HepG2 (cell line): ENCODE data around the gene GON7. TPM values are rescaled to one million over a fixed set of nuclear protein-coding genes. Genes with fewer than 3 reads are reported as not detected.
A peak's percentile ranks its signal among the peaks of the same experiment; 100 is the strongest.

Source experiments
- EEA1 ChIP-seq: sonication (generic); formaldehyde crosslinking; IDR thresholded peaks from 2 replicates; pipeline ENCODE4 v1.5.1; 2020; ENCODE audit warnings: mild to moderate bottlenecking, missing genetic modification reagents, borderline replicate concordance
- EED ChIP-seq: sonication (generic); formaldehyde crosslinking; IDR thresholded peaks from 2 replicates; pipeline ENCODE4 v1.5.0; 2020; ENCODE audit warnings: mild to moderate bottlenecking, missing genetic modification reagents
- ETV6 ChIP-seq: sonication (generic); formaldehyde crosslinking; conservative IDR thresholded peaks from 2 replicates; pipeline ENCODE4 v1.4.0; 2020; ENCODE audit warnings: missing genetic modification reagents
- FOXO1 ChIP-seq: sonication (generic); formaldehyde crosslinking; IDR thresholded peaks from 2 replicates; pipeline ENCODE4 v1.4.0; 2020; ENCODE audit warnings: missing genetic modification reagents
- KLF6 ChIP-seq: IDR thresholded peaks from 2 replicates; pipeline ENCODE4 v1.8.0; 2016; ENCODE audit warnings: missing biosample characterization, missing genetic modification reagents
- MAFF ChIP-seq: IDR thresholded peaks from 2 replicates; pipeline ENCODE4 v1.6.1; 2011; ENCODE audit warnings: low read depth, low read length, improper control_type of control experiment
- MATR3 ChIP-seq: sonication (generic); formaldehyde crosslinking; IDR thresholded peaks from 2 replicates; pipeline ENCODE4 v1.4.0; 2020; ENCODE audit warnings: missing genetic modification reagents
- MTA3 ChIP-seq: sonication (generic); formaldehyde crosslinking; IDR thresholded peaks from 2 replicates; pipeline ENCODE4 v1.4.0; 2020; ENCODE audit warnings: missing genetic modification reagents
- RFX1 ChIP-seq: fragments of 450-650 bp; IDR thresholded peaks from 2 replicates; pipeline ENCODE4 v1.6.1; 2017
- TBX2 ChIP-seq: sonication (generic); formaldehyde crosslinking; IDR thresholded peaks from 2 replicates; pipeline ENCODE4 v1.5.0; 2020; ENCODE audit warnings: missing genetic modification reagents, mild to moderate bottlenecking, borderline replicate concordance
- ZFP41 ChIP-seq: sonication (generic); formaldehyde crosslinking; IDR thresholded peaks from 2 replicates; pipeline ENCODE4 v1.4.0; 2020; ENCODE audit warnings: mild to moderate bottlenecking, missing genetic modification reagents, borderline replicate concordance
- ZFY ChIP-seq: sonication (generic); formaldehyde crosslinking; IDR thresholded peaks from 2 replicates; pipeline ENCODE4 v1.4.0; 2020; ENCODE audit warnings: missing genetic modification reagents
- ZNF234 ChIP-seq: sonication (generic); formaldehyde crosslinking; conservative IDR thresholded peaks from 2 replicates; pipeline ENCODE4 v1.5.1; 2020; ENCODE audit warnings: mild to moderate bottlenecking, missing genetic modification reagents
- ZNF468 ChIP-seq: sonication (generic); formaldehyde crosslinking; IDR thresholded peaks from 2 replicates; pipeline ENCODE4 v1.8.0; 2022; ENCODE audit warnings: mild to moderate bottlenecking, moderate library complexity, missing genetic modification reagents
- ZNF619 ChIP-seq: sonication (generic); formaldehyde crosslinking; IDR thresholded peaks from 2 replicates; pipeline ENCODE4 v1.4.0; 2020; ENCODE audit warnings: mild to moderate bottlenecking, missing genetic modification reagents
- ZNF75D ChIP-seq: sonication (generic); formaldehyde crosslinking; IDR thresholded peaks from 2 replicates; pipeline ENCODE4 v1.8.1; 2023; ENCODE audit warnings: missing genetic modification reagents, mild to moderate bottlenecking, borderline replicate concordance
- ZNF772 ChIP-seq: sonication (generic); formaldehyde crosslinking; IDR thresholded peaks from 2 replicates; pipeline ENCODE4 v1.5.0; 2020; ENCODE audit warnings: mild to moderate bottlenecking, missing genetic modification reagents
- ZNF790 ChIP-seq: sonication (generic); formaldehyde crosslinking; IDR thresholded peaks from 2 replicates; pipeline ENCODE4 v1.8.0; 2022; ENCODE audit warnings: missing genetic modification reagents, mild to moderate bottlenecking, borderline replicate concordance
- ZNF878 ChIP-seq: sonication (generic); formaldehyde crosslinking; IDR thresholded peaks from 2 replicates; pipeline ENCODE4 v1.8.1; 2023; ENCODE audit warnings: mild to moderate bottlenecking, missing genetic modification reagents, moderate library complexity
- ZNF879 ChIP-seq: sonication (generic); formaldehyde crosslinking; IDR thresholded peaks from 2 replicates; pipeline ENCODE4 v1.8.1; 2023; ENCODE audit warnings: missing genetic modification reagents
- polyA plus RNA-seq, 8 experiments: library from polyadenylated mRNA; depleted of rRNA in 3 of 8; stranded (reverse) in 7 of 8; unstranded in 1 of 8; fragments of >200 nt; fragmentation: Illumina TruSeq in 4 of 8; extraction: Trizol in 4 of 8; gene quantifications; 2 replicates each; pipeline versions ENCODE4 v1.2.1 to v1.2.3, GENCODE V29; 2011 to 2016; ENCODE audit warnings: low read depth in 4 of 8, missing spikeins in 1 of 8, mixed read lengths in 1 of 8; ENCODE audit not compliant: insufficient read depth in 1 of 8
- total RNA-seq, 5 experiments: library from RNA; depleted of rRNA; stranded (reverse); fragments of >200 nt; fragmentation: Illumina TruSeq; extraction: Trizol; gene quantifications; 2 replicates each; pipeline ENCODE4 v1.2.3, GENCODE V29; 2016; ENCODE audit warnings: low read depth in 1 of 5
- TF ChIP-seq, protein P1 (sequence below): sonication (generic); formaldehyde crosslinking; IDR thresholded peaks from 2 replicates; pipeline ENCODE4 v1.9.0; 2021; ENCODE audit warnings: mild to moderate bottlenecking, missing genetic modification reagents
- TF ChIP-seq, protein P2 (sequence below): sonication (generic); formaldehyde crosslinking; IDR thresholded peaks from 2 replicates; pipeline ENCODE4 v1.8.1; 2022; ENCODE audit warnings: low read depth, mild to moderate bottlenecking, missing genetic modification reagents

Gene GON7
- total and polyA plus RNA-seq, 2 of the 13 experiments (the other 11 are each of a cell fraction or from before 2014, with no cell fraction given), result 11.9 to 28.0 TPM

DNA sequence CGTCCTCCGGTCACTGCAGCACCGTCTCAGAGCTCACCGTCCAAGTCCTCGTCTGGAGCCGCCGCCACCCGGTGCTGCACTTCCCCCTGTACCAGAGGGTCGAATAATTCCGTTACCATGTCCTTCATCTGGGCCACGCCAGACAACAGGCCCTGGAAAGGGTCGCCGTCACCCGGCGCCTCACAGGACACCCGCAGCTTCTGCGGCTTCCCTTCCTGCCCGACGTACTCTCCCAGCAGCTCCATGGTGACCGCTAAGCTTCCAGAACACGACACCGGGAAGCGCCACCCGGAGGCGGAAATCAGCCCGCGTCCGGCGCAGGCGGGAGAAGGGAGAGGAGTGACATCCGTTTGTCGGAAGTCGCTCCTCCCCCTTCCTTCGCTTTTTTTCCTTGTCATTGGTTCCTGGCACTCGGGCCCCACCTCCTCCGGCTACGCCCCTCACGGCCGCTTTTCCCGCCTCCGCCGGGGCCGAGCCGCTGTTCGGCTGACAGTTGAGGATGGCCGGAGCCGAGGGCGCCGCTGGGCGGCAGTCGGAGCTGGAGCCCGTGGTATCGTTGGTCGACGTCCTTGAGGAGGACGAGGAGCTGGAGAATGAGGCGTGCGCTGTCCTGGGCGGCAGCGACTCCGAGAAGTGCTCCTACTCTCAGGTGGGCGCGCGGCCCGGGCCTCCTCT lies at the start of gene GON7, which contains the start of gene UBR7 (continued):
- TF ChIP-seq ZNF619 (CRISPR knock-in tag) (peak; percentile 82; the same call in 1 of the 2 replicates), EEA1 (CRISPR knock-in tag) (peak; percentile 54; the same call in 1 of the 2 replicates), RFX1 (peak; percentile 70; the same call in 1 of the 2 replicates), ETV6 (CRISPR knock-in tag) (peak; percentile 43; the same call in 1 of the 2 replicates), MAFF (no peak), ZNF879 (no peak), ZNF468 (no peak), ZNF75D (CRISPR knock-in tag) (no peak), MTA3 (CRISPR knock-in tag) (no peak), EED (CRISPR knock-in tag) (peak; percentile 69; the same call in 1 of the 2 replicates), ZFY (peak; percentile 78), FOXO1 (CRISPR knock-in tag) (peak; percentile 14; the same call in 1 of the 2 replicates), ZNF790 (CRISPR knock-in tag) (peak; percentile 50; the same call in 1 of the 2 replicates), TBX2 (CRISPR knock-in tag) (peak; percentile 92), ZNF878 (CRISPR knock-in tag) (no peak; the same call in 1 of the 2 replicates), ZNF234 (CRISPR knock-in tag) (no peak), KLF6 (CRISPR knock-in tag) (peak; percentile 68; the same call in 1 of the 2 replicates), ZFP41 (CRISPR knock-in tag) (peak; percentile 60; the same call in 1 of the 2 replicates), MATR3 (CRISPR knock-in tag) (no peak), ZNF772 (CRISPR knock-in tag) (peak; percentile 84)
- TF ChIP-seq, protein P1, sequence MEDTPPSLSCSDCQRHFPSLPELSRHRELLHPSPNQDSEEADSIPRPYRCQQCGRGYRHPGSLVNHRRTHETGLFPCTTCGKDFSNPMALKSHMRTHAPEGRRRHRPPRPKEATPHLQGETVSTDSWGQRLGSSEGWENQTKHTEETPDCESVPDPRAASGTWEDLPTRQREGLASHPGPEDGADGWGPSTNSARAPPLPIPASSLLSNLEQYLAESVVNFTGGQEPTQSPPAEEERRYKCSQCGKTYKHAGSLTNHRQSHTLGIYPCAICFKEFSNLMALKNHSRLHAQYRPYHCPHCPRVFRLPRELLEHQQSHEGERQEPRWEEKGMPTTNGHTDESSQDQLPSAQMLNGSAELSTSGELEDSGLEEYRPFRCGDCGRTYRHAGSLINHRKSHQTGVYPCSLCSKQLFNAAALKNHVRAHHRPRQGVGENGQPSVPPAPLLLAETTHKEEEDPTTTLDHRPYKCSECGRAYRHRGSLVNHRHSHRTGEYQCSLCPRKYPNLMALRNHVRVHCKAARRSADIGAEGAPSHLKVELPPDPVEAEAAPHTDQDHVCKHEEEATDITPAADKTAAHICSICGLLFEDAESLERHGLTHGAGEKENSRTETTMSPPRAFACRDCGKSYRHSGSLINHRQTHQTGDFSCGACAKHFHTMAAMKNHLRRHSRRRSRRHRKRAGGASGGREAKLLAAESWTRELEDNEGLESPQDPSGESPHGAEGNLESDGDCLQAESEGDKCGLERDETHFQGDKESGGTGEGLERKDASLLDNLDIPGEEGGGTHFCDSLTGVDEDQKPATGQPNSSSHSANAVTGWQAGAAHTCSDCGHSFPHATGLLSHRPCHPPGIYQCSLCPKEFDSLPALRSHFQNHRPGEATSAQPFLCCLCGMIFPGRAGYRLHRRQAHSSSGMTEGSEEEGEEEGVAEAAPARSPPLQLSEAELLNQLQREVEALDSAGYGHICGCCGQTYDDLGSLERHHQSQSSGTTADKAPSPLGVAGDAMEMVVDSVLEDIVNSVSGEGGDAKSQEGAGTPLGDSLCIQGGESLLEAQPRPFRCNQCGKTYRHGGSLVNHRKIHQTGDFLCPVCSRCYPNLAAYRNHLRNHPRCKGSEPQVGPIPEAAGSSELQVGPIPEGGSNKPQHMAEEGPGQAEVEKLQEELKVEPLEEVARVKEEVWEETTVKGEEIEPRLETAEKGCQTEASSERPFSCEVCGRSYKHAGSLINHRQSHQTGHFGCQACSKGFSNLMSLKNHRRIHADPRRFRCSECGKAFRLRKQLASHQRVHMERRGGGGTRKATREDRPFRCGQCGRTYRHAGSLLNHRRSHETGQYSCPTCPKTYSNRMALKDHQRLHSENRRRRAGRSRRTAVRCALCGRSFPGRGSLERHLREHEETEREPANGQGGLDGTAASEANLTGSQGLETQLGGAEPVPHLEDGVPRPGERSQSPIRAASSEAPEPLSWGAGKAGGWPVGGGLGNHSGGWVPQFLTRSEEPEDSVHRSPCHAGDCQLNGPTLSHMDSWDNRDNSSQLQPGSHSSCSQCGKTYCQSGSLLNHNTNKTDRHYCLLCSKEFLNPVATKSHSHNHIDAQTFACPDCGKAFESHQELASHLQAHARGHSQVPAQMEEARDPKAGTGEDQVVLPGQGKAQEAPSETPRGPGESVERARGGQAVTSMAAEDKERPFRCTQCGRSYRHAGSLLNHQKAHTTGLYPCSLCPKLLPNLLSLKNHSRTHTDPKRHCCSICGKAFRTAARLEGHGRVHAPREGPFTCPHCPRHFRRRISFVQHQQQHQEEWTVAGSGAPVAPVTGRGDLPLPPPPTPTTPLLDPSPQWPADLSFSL (CRISPR knock-in tag), result no peak
- TF ChIP-seq, protein P2, sequence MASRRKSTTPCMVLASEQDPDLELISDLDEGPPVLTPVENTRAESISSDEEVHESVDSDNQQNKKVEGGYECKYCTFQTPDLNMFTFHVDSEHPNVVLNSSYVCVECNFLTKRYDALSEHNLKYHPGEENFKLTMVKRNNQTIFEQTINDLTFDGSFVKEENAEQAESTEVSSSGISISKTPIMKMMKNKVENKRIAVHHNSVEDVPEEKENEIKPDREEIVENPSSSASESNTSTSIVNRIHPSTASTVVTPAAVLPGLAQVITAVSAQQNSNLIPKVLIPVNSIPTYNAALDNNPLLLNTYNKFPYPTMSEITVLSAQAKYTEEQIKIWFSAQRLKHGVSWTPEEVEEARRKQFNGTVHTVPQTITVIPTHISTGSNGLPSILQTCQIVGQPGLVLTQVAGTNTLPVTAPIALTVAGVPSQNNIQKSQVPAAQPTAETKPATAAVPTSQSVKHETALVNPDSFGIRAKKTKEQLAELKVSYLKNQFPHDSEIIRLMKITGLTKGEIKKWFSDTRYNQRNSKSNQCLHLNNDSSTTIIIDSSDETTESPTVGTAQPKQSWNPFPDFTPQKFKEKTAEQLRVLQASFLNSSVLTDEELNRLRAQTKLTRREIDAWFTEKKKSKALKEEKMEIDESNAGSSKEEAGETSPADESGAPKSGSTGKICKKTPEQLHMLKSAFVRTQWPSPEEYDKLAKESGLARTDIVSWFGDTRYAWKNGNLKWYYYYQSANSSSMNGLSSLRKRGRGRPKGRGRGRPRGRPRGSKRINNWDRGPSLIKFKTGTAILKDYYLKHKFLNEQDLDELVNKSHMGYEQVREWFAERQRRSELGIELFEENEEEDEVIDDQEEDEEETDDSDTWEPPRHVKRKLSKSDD, result 0 out of 2 replicates have a peak, but pooled peaks have one; percentile 53
